Stomach (tissue), 9 donors: ENCODE measurements around the gene CD52. TPM values are rescaled to one million over a fixed set of nuclear protein-coding genes. Genes with fewer than 3 reads are reported as not detected.

Experiments
- DNase-seq, 2 donors: peaks; one replicate each; pipeline versions ENCODE4 v3.0.0 to v3.0.0-alpha.2; 2013 to 2019
- H3K27ac ChIP-seq, 5 donors: fragments of 200-600 bp in 4 of 5; sonication (generic) in 4 of 5; one replicate each; pipeline ENCODE4 v1.5.1; 2013 to 2019; ENCODE audit warnings: mild to moderate bottlenecking in 1 of 5, moderate library complexity in 1 of 5
- H3K27me3 ChIP-seq, 3 donors: fragments of 200-600 bp; sonication (generic); one replicate each; pipeline ENCODE4 v1.5.1; 2017 to 2019; ENCODE audit warnings: mixed run types in 1 of 3
- H3K36me3 ChIP-seq, 4 donors: fragments of 200-600 bp; sonication (generic); 1 replicate in 3 of 4; 2 replicates in 1 of 4; pipeline ENCODE4 v1.5.1; 2016 to 2019
- H3K4me1 ChIP-seq, 4 donors: fragments of 200-600 bp; sonication (generic); one replicate each; pipeline ENCODE4 v1.5.1; 2016 to 2019
- H3K4me3 ChIP-seq, 4 donors: fragments of 200-600 bp; sonication (generic) in 3 of 4; one replicate each; pipeline ENCODE4 v1.5.1; 2016 to 2019; ENCODE audit warnings: mild to moderate bottlenecking in 1 of 4
- H3K9me3 ChIP-seq, 4 donors: fragments of 200-600 bp; sonication (generic); one replicate each; pipeline ENCODE4 v1.5.1; 2016 to 2019
- EP300 ChIP-seq: sonication (generic); formaldehyde crosslinking; IDR thresholded peaks from one replicate; pipeline ENCODE4 v1.6.1; 2017; ENCODE audit warnings: antibody characterized with exemption
- POLR2A ChIP-seq, 4 donors: fragments of 450-650 bp; IDR thresholded peaks; one replicate each; pipeline ENCODE4 v1.6.1; 2016; ENCODE audit warnings: antibody characterized with exemption in 4 of 4, control low read depth in 2 of 4, mild to moderate bottlenecking in 1 of 4, moderate library complexity in 1 of 4
- POLR2AphosphoS5 ChIP-seq, 3 donors: sonication (generic); formaldehyde crosslinking; IDR thresholded peaks; one replicate each; pipeline ENCODE4 v1.6.1; 2016; ENCODE audit warnings: antibody characterized with exemption in 3 of 3
- WGBS, 5 donors: extraction: QIAGEN DNeasy Blood & Tissue Kit in 3 of 5; methylation state at CpG; one replicate each; pipeline versions ENCODE4 v1.1.5 to v1.1.7; 2013 to 2018; 5-methylcytosine and 5-hydroxymethylcytosine counted together
- intact Hi-C: fragments of 100-400 bp; cut with DNase I; formaldehyde crosslinking; loops from one replicate; pipeline ENCODE4 v1.15.1; 2023; ENCODE audit warnings: low total_unique reads
- polyA plus RNA-seq, 3 donors: library from polyadenylated mRNA; stranded (reverse); fragments of 200-250 nt; gene quantifications; one replicate each; pipeline ENCODE4 v1.2.3, GENCODE V29; 2013
- total RNA-seq, 5 donors: library from RNA; depleted of rRNA; stranded (reverse); fragments of >200 nt; gene quantifications; one replicate each; pipeline versions ENCODE4 v1.1.0 to v1.2.3, GENCODE V29; 2014 to 2016
- TF ChIP-seq, protein P1 (sequence below), 7 experiments: fragments of 450-650 bp in 4 of 7; fragments of 200-600 bp in 3 of 7; sonication (generic) in 3 of 7; IDR thresholded peaks; one replicate each; pipeline ENCODE4 v1.5.1; 2016 to 2019; ENCODE audit warnings: antibody characterized with exemption in 7 of 7, control low read depth in 2 of 7, mild to moderate bottlenecking in 1 of 7
- donor health status: healthy with polysubstance abuse.
- donor health status: Bipolar disorder and iron deficiency.
- donor health status: healthy.

CD52 gene
- total and polyA plus RNA-seq, 8 donors, result 5.1 to 68.2 (median 21.2) TPM; not detected in 2

DNA sequence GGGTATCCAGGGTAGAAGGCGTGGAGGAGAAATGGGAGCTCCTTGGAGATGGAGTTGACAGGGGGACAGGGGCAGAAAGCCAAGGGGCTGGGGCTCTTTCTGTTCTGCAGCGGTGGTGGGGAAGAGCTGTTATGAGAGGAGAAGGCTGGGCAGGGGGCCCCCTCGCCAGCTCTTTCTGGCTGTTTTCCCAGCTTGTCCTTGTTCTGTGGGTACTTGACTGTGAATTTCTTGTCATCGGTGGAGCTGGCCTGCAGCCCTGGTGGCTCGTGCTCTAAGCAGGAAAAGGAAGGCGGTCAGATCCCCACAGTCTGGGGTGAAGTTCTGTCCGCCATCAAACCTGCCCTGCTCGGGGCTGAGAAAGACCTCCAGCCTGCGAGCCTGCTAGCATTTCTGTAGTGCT, 47.2 kb downstream of the CD52 start:
- no peak for DNase-seq
- H3K27me3 ChIP-seq, result peaks cover 15 to 89% (median 17%) of the 10 kb centered on the region in 3 donors
- H3K9me3 ChIP-seq, result no peaks in the 10 kb centered on the region
- TF ChIP-seq EP300, result no peak
- no peak for TF ChIP-seq POLR2A (IDR thresholded peaks at IDR 0.05)
- no peak for TF ChIP-seq POLR2AphosphoS5 (IDR thresholded peaks at IDR 0.05)
- TF ChIP-seq, protein P1, sequence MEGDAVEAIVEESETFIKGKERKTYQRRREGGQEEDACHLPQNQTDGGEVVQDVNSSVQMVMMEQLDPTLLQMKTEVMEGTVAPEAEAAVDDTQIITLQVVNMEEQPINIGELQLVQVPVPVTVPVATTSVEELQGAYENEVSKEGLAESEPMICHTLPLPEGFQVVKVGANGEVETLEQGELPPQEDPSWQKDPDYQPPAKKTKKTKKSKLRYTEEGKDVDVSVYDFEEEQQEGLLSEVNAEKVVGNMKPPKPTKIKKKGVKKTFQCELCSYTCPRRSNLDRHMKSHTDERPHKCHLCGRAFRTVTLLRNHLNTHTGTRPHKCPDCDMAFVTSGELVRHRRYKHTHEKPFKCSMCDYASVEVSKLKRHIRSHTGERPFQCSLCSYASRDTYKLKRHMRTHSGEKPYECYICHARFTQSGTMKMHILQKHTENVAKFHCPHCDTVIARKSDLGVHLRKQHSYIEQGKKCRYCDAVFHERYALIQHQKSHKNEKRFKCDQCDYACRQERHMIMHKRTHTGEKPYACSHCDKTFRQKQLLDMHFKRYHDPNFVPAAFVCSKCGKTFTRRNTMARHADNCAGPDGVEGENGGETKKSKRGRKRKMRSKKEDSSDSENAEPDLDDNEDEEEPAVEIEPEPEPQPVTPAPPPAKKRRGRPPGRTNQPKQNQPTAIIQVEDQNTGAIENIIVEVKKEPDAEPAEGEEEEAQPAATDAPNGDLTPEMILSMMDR (IDR thresholded peaks at IDR 0.05), result no peak
- H3K4me3 ChIP-seq, result no peak overlapping the region
- 47 to 69% (median 57%) methylated on average over 9 of the region's 9 CpGs for WGBS, 5 donors
- H3K27ac ChIP-seq, result no peak overlapping the region
- peaks cover 9 to 23% (median 11%) of the 10 kb centered on the region in 4 donors for H3K4me1 ChIP-seq
- H3K36me3 ChIP-seq, result no peaks in the 10 kb centered on the region
- intact Hi-C loops, result no loop called here

DNA sequence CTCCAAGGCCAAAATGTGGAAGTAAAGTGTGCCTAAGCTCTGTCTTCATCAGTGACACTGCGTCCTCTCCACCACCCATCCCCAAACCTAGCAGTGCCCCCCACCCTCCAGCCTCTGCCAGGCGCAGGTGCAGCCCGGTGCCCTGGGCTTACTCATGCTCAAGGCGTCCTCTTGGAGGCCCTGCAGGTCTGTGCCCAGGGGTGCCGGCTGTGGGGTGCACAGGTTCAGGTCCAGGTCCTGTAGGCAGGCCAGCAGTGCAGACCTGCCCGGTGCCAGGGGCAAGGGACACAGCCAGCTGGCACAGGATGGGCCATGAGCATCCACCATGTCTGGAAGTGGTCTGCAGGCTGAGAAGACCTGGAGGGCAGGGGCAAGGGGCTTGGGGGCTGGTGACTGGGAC, 49.7 kb downstream of the CD52 start:
- intact Hi-C loops, result no loop called here
- H3K27me3 ChIP-seq, result peaks cover 0 to 72% (median 4%) of the 10 kb centered on the region in 3 donors
- H3K36me3 ChIP-seq, result no peaks in the 10 kb centered on the region
- WGBS, 5 donors, result 72 to 93% (median 87%) methylated on average over 4 to 6 of the region's 6 CpGs
- peaks cover 0 to 9% (median 0%) of the 10 kb centered on the region in 4 donors for H3K4me1 ChIP-seq
- no peak overlapping the region for H3K27ac ChIP-seq
- H3K9me3 ChIP-seq, result no peaks in the 10 kb centered on the region
- no peak for TF ChIP-seq POLR2AphosphoS5 (IDR thresholded peaks at IDR 0.05)
- TF ChIP-seq POLR2A (IDR thresholded peaks at IDR 0.05), result no peak
- no peak for TF ChIP-seq EP300
- TF ChIP-seq, protein P1 (IDR thresholded peaks at IDR 0.05), result no peak
- no peak for DNase-seq
- H3K4me3 ChIP-seq, result no peak overlapping the region

DNA sequence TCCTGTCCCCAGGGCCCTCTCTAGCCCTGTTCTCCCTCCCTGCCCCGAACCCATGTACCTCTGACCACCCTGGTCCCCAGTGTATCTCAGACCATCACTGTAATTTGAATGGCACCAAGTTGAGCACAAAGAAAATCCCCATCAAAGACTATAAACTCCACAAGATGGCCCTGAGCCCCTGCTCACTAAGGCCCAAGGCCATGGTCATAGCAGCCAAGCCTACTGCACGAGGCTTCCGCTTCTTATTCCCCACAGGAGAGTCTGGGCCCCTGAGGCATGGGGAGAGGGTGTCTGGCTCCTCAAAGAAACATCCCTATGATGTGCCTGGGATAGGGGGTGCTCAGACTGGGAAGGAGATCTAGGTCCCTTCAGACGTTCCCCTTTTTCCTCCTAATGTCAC, 50.2 kb downstream of the CD52 start:
- no peaks in the 10 kb centered on the region for H3K36me3 ChIP-seq
- H3K27me3 ChIP-seq, result peaks cover 0 to 66% (median 4%) of the 10 kb centered on the region in 3 donors
- peaks cover 0 to 9% (median 0%) of the 10 kb centered on the region in 4 donors for H3K4me1 ChIP-seq
- H3K9me3 ChIP-seq, result no peaks in the 10 kb centered on the region
- DNase-seq, result no peak
- intact Hi-C loops, result no loop called here
- no peak overlapping the region for H3K4me3 ChIP-seq
- TF ChIP-seq, protein P1 (IDR thresholded peaks at IDR 0.05), result no peak
- TF ChIP-seq POLR2AphosphoS5 (IDR thresholded peaks at IDR 0.05) (no peak), POLR2A (IDR thresholded peaks at IDR 0.05) (no peak), EP300 (no peak)
- 57 to 75% (median 67%) methylated on average over 4 of the region's 4 CpGs for WGBS, 5 donors
- no peak overlapping the region for H3K27ac ChIP-seq

DNA sequence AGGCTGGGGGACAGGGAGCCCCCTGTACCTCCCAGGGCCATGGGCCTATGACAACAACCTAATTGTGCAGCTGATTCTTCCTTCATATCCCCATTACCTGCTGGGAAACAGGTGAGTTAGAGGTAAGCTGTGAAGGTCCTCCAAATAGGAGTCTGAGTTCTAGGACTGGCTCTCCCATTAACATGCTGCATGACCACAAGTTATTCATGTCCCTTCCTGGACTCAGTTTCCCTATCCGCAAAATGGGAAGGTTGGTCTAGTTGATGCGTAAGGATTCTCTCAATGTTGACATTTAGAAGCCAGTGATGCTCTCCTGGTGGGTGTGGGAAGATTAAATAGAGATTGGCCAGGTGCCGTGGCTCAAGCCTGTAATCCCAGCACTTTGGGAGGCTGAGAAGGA, 50.7 kb downstream of the CD52 start:
- H3K27ac ChIP-seq, result no peak overlapping the region
- H3K4me1 ChIP-seq, result peaks cover 0 to 8% (median 0%) of the 10 kb centered on the region in 4 donors
- TF ChIP-seq, protein P1 (IDR thresholded peaks at IDR 0.05), result no peak
- TF ChIP-seq EP300 (no peak), POLR2AphosphoS5 (IDR thresholded peaks at IDR 0.05) (no peak)
- intact Hi-C loops, result no loop called here
- H3K27me3 ChIP-seq, result peaks cover 0 to 61% (median 4%) of the 10 kb centered on the region in 3 donors
- no peaks in the 10 kb centered on the region for H3K36me3 ChIP-seq
- WGBS, 5 donors, result 92 to 96% (median 95%) methylated on average over 3 of the region's 3 CpGs
- no peak for DNase-seq
- H3K9me3 ChIP-seq, result no peaks in the 10 kb centered on the region
- H3K4me3 ChIP-seq, result no peak overlapping the region

Other genes with a start within 250 kb of the CD52 start
- 10 to 100 TPM in 3 of 5 donors, 1 to 10 TPM in 2; 1.8 to 33.8 (median 11.0) TPM for gene PDIK1L, start 206.1 kb upstream of the CD52 start, total RNA-seq
- gene PDIK1L, start 206.1 kb upstream of the CD52 start, polyA plus RNA-seq, result 1 to 10 TPM; 2.6 to 4.1 (median 2.9) TPM
- gene FAM110D, start 158.9 kb upstream of the CD52 start, total RNA-seq, result 10 to 100 TPM in 1 of 5 donors, 1 to 10 TPM in 1, not detected in 3; 1.3 to 15.6 TPM
- 1 to 10 TPM in 2 of 3 donors, under 1 TPM in 1; 1.00 to 2.7 (median 1.4) TPM for gene FAM110D, start 158.9 kb upstream of the CD52 start, polyA plus RNA-seq
- gene C1orf232, start 149.0 kb upstream of the CD52 start, total RNA-seq, result not detected
- not detected for gene C1orf232, start 149.0 kb upstream of the CD52 start, polyA plus RNA-seq
- gene ZNF593, start 148.1 kb upstream of the CD52 start, total RNA-seq, result 10 to 100 TPM in 4 of 5 donors, not detected in 1; 10.6 to 74.1 (median 39.3) TPM
- gene ZNF593, start 148.1 kb upstream of the CD52 start, polyA plus RNA-seq, result 100 to 1,000 TPM; 101 to 138 (median 133) TPM
- gene ZNF593OS, start 146.1 kb upstream of the CD52 start, total RNA-seq, result not detected
- under 1 TPM in 2 of 3 donors, not detected in 1; 0.30 to 0.76 TPM for gene ZNF593OS, start 146.1 kb upstream of the CD52 start, polyA plus RNA-seq
- gene CNKSR1, start 140.5 kb upstream of the CD52 start, total RNA-seq, result 10 to 100 TPM; 13.6 to 70.3 (median 27.7) TPM
- 10 to 100 TPM; 10.4 to 23.0 (median 13.3) TPM for gene CNKSR1, start 140.5 kb upstream of the CD52 start, polyA plus RNA-seq
- gene CATSPER4, start 127.4 kb upstream of the CD52 start, total RNA-seq, result not detected
- not detected for gene CATSPER4, start 127.4 kb upstream of the CD52 start, polyA plus RNA-seq
- 10 to 100 TPM in 3 of 5 donors, 1 to 10 TPM in 1, under 1 TPM in 1; 0.58 to 21.0 (median 10.3) TPM for gene CEP85, start 83.8 kb upstream of the CD52 start, total RNA-seq
- 1 to 10 TPM; 2.1 to 5.3 (median 2.7) TPM for gene CEP85, start 83.8 kb upstream of the CD52 start, polyA plus RNA-seq
- 100 to 1,000 TPM in 1 of 5 donors, 10 to 100 TPM in 3, 1 to 10 TPM in 1; 7.2 to 102 (median 29.5) TPM for gene SH3BGRL3, start 37.9 kb upstream of the CD52 start, total RNA-seq
- 100 to 1,000 TPM; 142 to 267 (median 227) TPM for gene SH3BGRL3, start 37.9 kb upstream of the CD52 start, polyA plus RNA-seq
- 10 to 100 TPM in 3 of 5 donors, 1 to 10 TPM in 2; 7.3 to 12.9 (median 12.2) TPM for gene UBXN11, start 11.3 kb upstream of the CD52 start, total RNA-seq
- gene UBXN11, start 11.3 kb upstream of the CD52 start, polyA plus RNA-seq, result 10 to 100 TPM; 14.4 to 26.3 (median 19.3) TPM
- gene CRYBG2, start 36.2 kb downstream of the CD52 start, total RNA-seq, result 10 to 100 TPM in 1 of 5 donors, 1 to 10 TPM in 3, under 1 TPM in 1; 0.92 to 12.7 (median 2.3) TPM
- gene CRYBG2, start 36.2 kb downstream of the CD52 start, polyA plus RNA-seq, result 10 to 100 TPM in 1 of 3 donors, 1 to 10 TPM in 1, under 1 TPM in 1; 0.15 to 66.8 (median 4.0) TPM
- 1 to 10 TPM in 1 of 5 donors, not detected in 4; 3.6 TPM for gene ZNF683, start 54.8 kb downstream of the CD52 start, total RNA-seq
- gene ZNF683, start 54.8 kb downstream of the CD52 start, polyA plus RNA-seq, result 1 to 10 TPM in 1 of 3 donors, under 1 TPM in 2; 0.25 to 1.5 (median 0.28) TPM
- gene LIN28A, start 92.9 kb downstream of the CD52 start, total RNA-seq, result not detected
- gene LIN28A, start 92.9 kb downstream of the CD52 start, polyA plus RNA-seq, result not detected
- gene DHDDS, start 114.4 kb downstream of the CD52 start, total RNA-seq, result 10 to 100 TPM; 32.1 to 63.6 (median 48.1) TPM
- gene DHDDS, start 114.4 kb downstream of the CD52 start, polyA plus RNA-seq, result 10 to 100 TPM; 15.3 to 41.4 (median 20.8) TPM
- 100 to 1,000 TPM in 4 of 5 donors, 10 to 100 TPM in 1; 70.1 to 897 (median 422) TPM for gene HMGN2, start 154.5 kb downstream of the CD52 start, total RNA-seq
- gene HMGN2, start 154.5 kb downstream of the CD52 start, polyA plus RNA-seq, result 100 to 1,000 TPM; 418 to 629 (median 615) TPM
- 100 to 1,000 TPM in 1 of 5 donors, 10 to 100 TPM in 4; 15.2 to 769 (median 46.7) TPM for gene RPS6KA1, start 211.8 kb downstream of the CD52 start, total RNA-seq
- gene RPS6KA1, start 211.8 kb downstream of the CD52 start, polyA plus RNA-seq, result 10 to 100 TPM; 21.4 to 37.9 (median 25.5) TPM